CD4-positive, alpha-beta T cell (primary cell): Measurements from ENCODE around the gene RPL36A. TPM values are rescaled to one million over a fixed set of nuclear protein-coding genes. Genes with fewer than 3 reads are reported as not detected.

Source experiments
- ATAC-seq: fragments of 200-7000 bp; cut with Tn5 transposase; one replicate; pipeline ENCODE4 v1.10.0; 2022; ENCODE audit warnings: mild to moderate bottlenecking; ENCODE audit not compliant: poor library complexity
- CTCF ChIA-PET: fragments of 350-600 bp; sonication (Branson Sonifier 250); formaldehyde crosslinking; loops from one replicate; lab custom pipeline; 2021; ENCODE audit warnings: antibody characterized with exemption, inconsistent platforms; lab: Charles Lee
- POLR2A ChIA-PET: fragments of 350-600 bp; sonication (Branson Sonifier 250); formaldehyde crosslinking; loops from one replicate; lab custom pipeline; 2021; ENCODE audit warnings: antibody characterized with exemption, inconsistent platforms; lab: Charles Lee
- DNase-seq, 14 experiments: peaks; one replicate each; pipeline ENCODE4 v3.0.0-alpha.2; 2013 to 2020; ENCODE audit warnings: mixed read lengths in 2 of 14
- H3K27ac ChIP-seq, 2 donors: one replicate each; pipeline versions ENCODE4 v1.5.1 to v1.7.0; 2013; ENCODE audit warnings: low read length in 2 of 2, low read depth in 1 of 2, mild to moderate bottlenecking in 1 of 2
- H3K27me3 ChIP-seq, 2 experiments: 1 replicate in 1 of 2; 2 replicates in 1 of 2; pipeline versions ENCODE4 v1.6.1 to v1.7.0; 2013; ENCODE audit warnings: low read length in 2 of 2, control low read depth in 1 of 2, mild to moderate bottlenecking in 1 of 2, moderate library complexity in 1 of 2; ENCODE audit not compliant: insufficient read depth in 2 of 2, control insufficient read depth in 1 of 2
- H3K36me3 ChIP-seq: one replicate; pipeline ENCODE4 v1.6.1; 2013; ENCODE audit warnings: low read length, control low read depth; ENCODE audit not compliant: insufficient read depth
- H3K4me1 ChIP-seq: one replicate; pipeline ENCODE4 v1.6.1; 2013; ENCODE audit warnings: low read length, control low read depth; ENCODE audit not compliant: insufficient read depth
- H3K4me3 ChIP-seq: one replicate; pipeline ENCODE4 v1.5.1; 2013; ENCODE audit warnings: mild to moderate bottlenecking, low read length, moderate library complexity
- H3K9me3 ChIP-seq, 2 experiments: 1 replicate in 1 of 2; 2 replicates in 1 of 2; pipeline versions ENCODE4 v1.6.1 to v1.7.0; 2013; ENCODE audit warnings: low read length in 2 of 2, mild to moderate bottlenecking in 2 of 2, control low read depth in 1 of 2, moderate library complexity in 1 of 2; ENCODE audit not compliant: control insufficient read depth in 1 of 2, insufficient read depth in 1 of 2
- H3K27ac Mint-ChIP-seq: one replicate; pipeline ENCODE4 v1.8.0; 2020; ENCODE audit warnings: mixed read lengths
- H3K27me3 Mint-ChIP-seq: one replicate; pipeline ENCODE4 v1.8.0; 2021; ENCODE audit warnings: mixed read lengths
- H3K36me3 Mint-ChIP-seq: one replicate; pipeline ENCODE4 v1.8.0; 2021; ENCODE audit warnings: low read depth, mixed read lengths
- H3K4me1 Mint-ChIP-seq: one replicate; pipeline ENCODE4 v1.8.0; 2021; ENCODE audit warnings: low read depth, mixed read lengths
- H3K4me3 Mint-ChIP-seq: one replicate; pipeline ENCODE4 v1.8.0; 2020; ENCODE audit warnings: mild to moderate bottlenecking, mixed read lengths
- H3K9me3 Mint-ChIP-seq: one replicate; pipeline ENCODE4 v1.8.0; 2020; ENCODE audit warnings: mixed read lengths
- CTCF ChIP-seq: fragments of 200-600 bp; IDR thresholded peaks from one replicate; pipeline ENCODE4 v1.8.0; 2022; ENCODE audit warnings: antibody characterized with exemption, mild to moderate bottlenecking
- intact Hi-C, 2 experiments: fragments of 100-400 bp; cut with DNase I in 1 of 2; cut with micrococcal nuclease in 1 of 2; formaldehyde crosslinking; loops; one replicate each; pipeline versions ENCODE4 v1.15.1 to v1.9.0; 2023 to 2025; cut with DNase I, micrococcal nuclease
- total RNA-seq, 174 experiments: library from RNA in 2 of 174; stranded (reverse) in 2 of 174; gene quantifications; one replicate each; pipeline ENCODE4 v1.2.3 and lab custom pipeline; 2021 to 2026

RPL36A gene
- total RNA-seq, 2 experiments from 2014 or later, result 417 to 536 TPM

- Mint-ChIP-seq H3K4me3 (no peak overlapping the region), H3K36me3 (peaks cover 37% of the 10 kb centered on the region), H3K27me3 (no peaks in the 10 kb centered on the region), H3K4me1 (peaks cover 27% of the 10 kb centered on the region), H3K27ac (peak overlapping the region; percentile 95), H3K9me3 (no peaks in the 10 kb centered on the region)
- Histone ChIP-seq H3K9me3 (no peaks in the 10 kb centered on the region), H3K4me3 (no peak overlapping the region), H3K27me3 (no peaks in the 10 kb centered on the region), H3K4me1 (peaks cover 15% of the 10 kb centered on the region), H3K36me3 (peaks cover 25% of the 10 kb centered on the region), H3K27ac (no peak overlapping the region)
- ChIA-PET CTCF (interaction anchor here (0.6 kb wide), 1 partner anchor 1141 kb away, joined by 3 read pairs; no protein-coding TSS in a partner anchor), POLR2A (interaction anchor here (0.7 kb wide), 1 partner anchor 45 kb away, joined by 3 read pairs; the partner anchor contains the start of gene TIMM8A)
- TF ChIP-seq CTCF, result no peak
- intact Hi-C loops, result loop anchor here in 1 of 2 experiments (5.0 kb wide), 2 partner anchors 341 to 576 kb away; partner anchors contain the start of gene TRMT2B
- ATAC-seq (no peak), DNase-seq (no peak)
These were observed 2.9 kb downstream of the RPL36A start for GRCh38 chrX:101393530-101394305.

DNA sequence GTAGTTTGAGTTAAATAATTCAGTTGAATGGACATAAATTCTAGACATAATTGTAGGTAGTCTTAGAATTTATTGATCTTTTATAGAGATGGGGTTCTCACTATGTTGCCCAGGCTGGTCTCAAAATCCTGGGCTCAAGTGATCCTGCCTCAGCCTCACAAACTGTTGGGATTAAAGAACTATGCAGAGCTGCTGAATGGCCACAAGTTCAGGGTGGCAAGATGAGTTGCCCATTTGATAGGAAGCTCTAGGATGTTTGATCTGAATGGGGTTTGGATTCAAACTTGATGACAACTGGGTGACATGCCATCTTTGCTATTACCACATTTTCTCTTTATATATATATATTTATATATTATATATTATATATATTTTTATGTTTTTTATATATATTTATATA, 3.6 kb downstream of the RPL36A start:
- Mint-ChIP-seq H3K4me3 (no peak overlapping the region), H3K27ac (peak overlapping the region; percentile 95), H3K36me3 (peaks cover 37% of the 10 kb centered on the region), H3K9me3 (no peaks in the 10 kb centered on the region), H3K4me1 (peaks cover 27% of the 10 kb centered on the region), H3K27me3 (no peaks in the 10 kb centered on the region)
- POLR2A ChIA-PET, result interaction anchor here (0.7 kb wide), 1 partner anchor 46 kb away, joined by 3 read pairs; the partner anchor contains the start of gene TIMM8A
- Histone ChIP-seq H3K27ac (no peak overlapping the region), H3K4me1 (peaks cover 15% of the 10 kb centered on the region), H3K27me3 (no peaks in the 10 kb centered on the region), H3K4me3 (no peak overlapping the region), H3K9me3 (no peaks in the 10 kb centered on the region), H3K36me3 (peaks cover 25% of the 10 kb centered on the region)
- ATAC-seq (no peak), DNase-seq (no peak)
- no peak for TF ChIP-seq CTCF
- CTCF ChIA-PET, result interaction anchor here (0.6 kb wide), 1 partner anchor 1141 kb away, joined by 3 read pairs; no protein-coding TSS in a partner anchor
- intact Hi-C loops, result loop anchor here in 1 of 2 experiments (5.0 kb wide), 2 partner anchors 342 to 577 kb away; partner anchors contain the start of gene TRMT2B

DNA sequence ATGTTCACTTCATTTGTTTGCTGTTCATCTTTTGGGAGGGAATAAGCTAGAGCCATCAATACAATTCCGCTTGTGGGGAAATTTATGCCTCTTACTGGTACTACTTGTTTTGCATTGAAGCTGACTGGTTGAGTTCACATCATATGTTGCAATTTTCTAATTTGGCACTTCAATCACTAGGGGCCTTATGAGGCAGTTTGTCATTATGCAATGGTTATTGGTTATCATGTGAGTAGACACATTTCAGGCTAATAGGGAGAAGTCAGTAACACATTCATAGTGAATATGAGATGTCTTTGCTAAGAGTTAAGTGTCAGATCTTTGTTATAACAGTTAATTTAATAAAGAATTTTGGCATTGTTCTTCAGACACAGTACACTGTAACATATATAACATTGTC, 5.0 kb downstream of the RPL36A start:
- H3K36me3 Mint-ChIP-seq, result peaks cover 46% of the 10 kb centered on the region

More for the DNA sequence above, 5.0 kb downstream of the RPL36A start:
- TF ChIP-seq CTCF, result no peak
- Mint-ChIP-seq H3K4me1 (peaks cover 26% of the 10 kb centered on the region), H3K27me3 (no peaks in the 10 kb centered on the region), H3K27ac (no peak overlapping the region), H3K4me3 (no peak overlapping the region), H3K9me3 (no peaks in the 10 kb centered on the region)
- H3K27ac ChIP-seq, result no peak overlapping the region
- no peaks in the 10 kb centered on the region for H3K27me3 ChIP-seq
- ChIA-PET POLR2A (no interaction called here), CTCF (no interaction called here)
- no peak overlapping the region for H3K4me3 ChIP-seq
- DNase-seq, result no peak
- intact Hi-C loops, result no loop called here
- peaks cover 26% of the 10 kb centered on the region for H3K36me3 ChIP-seq
- no peaks in the 10 kb centered on the region for H3K9me3 ChIP-seq
- ATAC-seq, result no peak
- peaks cover 11% of the 10 kb centered on the region for H3K4me1 ChIP-seq
